ENCODE measurements around the gene PCSK6. TPM values are rescaled to one million over a fixed set of nuclear protein-coding genes. Genes with fewer than 3 reads are reported as not detected.

PCSK6 gene
- total and polyA plus RNA-seq, 9 donors: 3.8 to 26.0 (median 13.0) TPM

DNA sequence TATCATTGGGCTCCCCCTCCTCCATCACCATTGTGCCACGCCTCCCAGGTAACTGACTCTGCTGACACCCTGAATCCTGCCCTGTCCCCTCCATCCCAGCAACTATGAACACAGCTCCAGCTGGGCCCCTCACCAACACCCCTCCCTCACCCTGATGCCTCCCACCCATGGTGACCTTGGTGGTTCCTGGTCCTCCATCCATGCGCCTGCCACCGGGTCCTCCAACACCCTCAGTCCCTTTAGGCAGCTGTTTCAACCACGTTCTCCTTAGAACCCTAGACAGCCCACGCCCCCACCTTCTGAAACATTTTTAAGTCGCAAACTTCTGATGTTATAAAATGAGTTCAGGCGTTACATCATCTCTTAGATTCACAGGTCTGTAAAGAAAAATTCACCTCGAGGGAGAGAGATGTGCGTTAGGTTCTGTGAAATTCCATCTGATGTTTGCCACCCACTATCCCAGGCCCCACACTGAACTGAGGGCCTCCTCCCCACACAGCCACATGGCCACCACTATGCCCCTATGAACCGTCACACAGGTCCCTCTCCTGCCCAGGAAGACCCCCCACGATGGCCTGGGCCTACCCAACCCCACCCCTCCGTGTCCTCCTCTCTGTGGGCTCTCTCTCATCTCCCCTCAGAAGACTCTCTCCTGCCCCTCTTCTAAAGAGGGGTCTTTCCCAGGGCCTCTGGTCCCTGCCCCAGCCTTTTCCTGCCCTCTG, 29.8 kb downstream of the PCSK6 start:
- Histone ChIP-seq H3K4me1 (ENCODE audit: insufficient read depth) (no peaks in the 10 kb centered on the region), H3K27me3 (no peaks in the 10 kb centered on the region), H3K36me3 (no peaks in the 10 kb centered on the region), H3K27ac (no peak overlapping the region), H3K4me3 (no peak overlapping the region), H3K9me3 (no peaks in the 10 kb centered on the region)
- TF ChIP-seq EP300 (IDR thresholded peaks at IDR 0.05) (no peak), POLR2A (IDR thresholded peaks at IDR 0.05) (no peak), CTCF (IDR thresholded peaks at IDR 0.05) (no peak)
- WGBS, 3 donors: 85 to 93% (median 87%) methylated on average over 12 of the region's 12 CpGs
- intact Hi-C loops (cut with DNase I): no loop called here
- no peak for DNase-seq

- 47 to 55% (median 54%) methylated on average over 16 of the region's 16 CpGs for WGBS, 3 donors
- Histone ChIP-seq H3K4me1 (ENCODE audit: insufficient read depth) (no peaks in the 10 kb centered on the region), H3K27me3 (no peaks in the 10 kb centered on the region), H3K27ac (no peak overlapping the region), H3K4me3 (no peak overlapping the region), H3K36me3 (no peaks in the 10 kb centered on the region), H3K9me3 (no peaks in the 10 kb centered on the region)
- TF ChIP-seq POLR2A (IDR thresholded peaks at IDR 0.05): no peak
- TF ChIP-seq CTCF (IDR thresholded peaks at IDR 0.05): no peak
- no peak for TF ChIP-seq EP300 (IDR thresholded peaks at IDR 0.05)
- intact Hi-C loops (cut with DNase I): no loop called here
- peak in 1 of 5 donors; percentile 50 for DNase-seq
Observed at GRCh38 chr15:101458908-101459578, 30.5 kb downstream of the PCSK6 start.

DNA sequence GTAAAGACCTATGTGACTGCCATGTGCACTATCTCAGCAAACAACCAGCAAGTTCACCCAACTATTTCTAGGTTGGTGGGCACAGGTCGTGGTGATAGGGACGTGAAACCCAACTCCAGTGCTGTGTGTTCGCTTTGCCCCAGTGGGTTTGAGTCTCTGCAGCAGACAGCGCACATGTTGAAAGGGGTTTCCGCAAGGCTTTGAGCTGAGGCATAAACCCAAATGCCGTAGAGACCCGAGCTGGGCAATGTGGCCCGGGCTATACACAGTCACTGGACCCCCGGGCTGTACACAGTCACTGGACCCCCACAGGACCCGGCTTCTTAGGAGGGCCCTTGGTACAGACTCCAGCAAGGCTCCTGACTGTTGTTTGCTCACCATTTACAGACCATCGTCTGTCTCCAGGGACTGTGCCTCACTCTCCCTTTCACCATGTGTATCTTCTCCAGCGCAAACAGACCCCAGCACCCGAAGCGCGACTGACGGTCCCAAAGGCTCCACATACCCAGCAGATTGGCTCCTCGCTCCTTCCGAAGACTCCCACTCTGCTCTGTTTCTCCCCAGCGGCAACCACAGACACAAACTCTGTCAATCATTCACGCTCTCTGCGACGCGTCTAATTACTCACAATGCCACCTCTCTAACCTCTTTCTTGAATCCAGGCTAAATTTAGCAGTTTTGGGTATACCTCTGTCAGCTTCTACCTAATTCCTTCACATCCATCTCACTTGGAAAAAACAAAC, 31.2 kb downstream of the PCSK6 start:
- H3K9me3 ChIP-seq: no peaks in the 10 kb centered on the region
- TF ChIP-seq CTCF (IDR thresholded peaks at IDR 0.05) (no peak), EP300 (IDR thresholded peaks at IDR 0.05) (no peak), POLR2A (IDR thresholded peaks at IDR 0.05) (no peak)
- WGBS, 3 donors: 86 to 95% (median 88%) methylated on average over 22 to 23 of the region's 23 CpGs
- no peaks in the 10 kb centered on the region for H3K36me3 ChIP-seq
- no peaks in the 10 kb centered on the region for H3K27me3 ChIP-seq
- intact Hi-C loops (cut with DNase I): no loop called here
- peaks cover 1% of the 10 kb centered on the region for H3K4me1 ChIP-seq (ENCODE audit: insufficient read depth)
- DNase-seq: no peak
- H3K4me3 ChIP-seq: no peak overlapping the region
- no peak overlapping the region for H3K27ac ChIP-seq

GRCh38 chr15:101457696-101458095, 31.8 kb downstream of the PCSK6 start:
- WGBS, 3 donors: 72 to 74% (median 74%) methylated on average over 9 of the region's 9 CpGs

More at GRCh38 chr15:101457696-101458095, 31.8 kb downstream of the PCSK6 start:
- Histone ChIP-seq H3K9me3 (no peaks in the 10 kb centered on the region), H3K27ac (no peak overlapping the region), H3K27me3 (no peaks in the 10 kb centered on the region), H3K4me1 (ENCODE audit: insufficient read depth) (peaks cover 1% of the 10 kb centered on the region), H3K36me3 (no peaks in the 10 kb centered on the region), H3K4me3 (no peak overlapping the region)
- no peak for DNase-seq
- TF ChIP-seq CTCF (IDR thresholded peaks at IDR 0.05) (no peak), EP300 (IDR thresholded peaks at IDR 0.05) (no peak), POLR2A (IDR thresholded peaks at IDR 0.05) (no peak)
- intact Hi-C loops (cut with DNase I): no loop called here
